GM12874 (cell line): Measurements from ENCODE around the gene ABHD6.

Source experiments
- CTCF ChIP-seq: IDR thresholded peaks from 2 replicates; pipeline ENCODE4 v1.5.1; 2011; ENCODE audit warnings: low read depth, mild to moderate bottlenecking, control low read depth, low read length, moderate library complexity; ENCODE audit not compliant: insufficient read depth

Gene ABHD6

GRCh38 chr3:58340594-58341244, 103.1 kb downstream of the ABHD6 start:
- no peak for TF ChIP-seq CTCF

GRCh38 chr3:58341376-58341775, 103.8 kb downstream of the ABHD6 start:
- TF ChIP-seq CTCF: no peak

GRCh38 chr3:58342676-58343075, 105.1 kb downstream of the ABHD6 start:
- no peak for TF ChIP-seq CTCF
